HCT116 (cell line): ENCODE measurements around the gene TMUB1.

Experiments used
- CTCF ChIP-seq, 3 experiments: fragments of 200-600 bp in 1 of 3; sonication (generic) in 1 of 3; IDR thresholded peaks in 2 of 3; conservative IDR thresholded peaks in 1 of 3; 2 replicates each; pipeline ENCODE4 v1.5.1; 2012 to 2017; ENCODE audit warnings: low read depth in 2 of 3, low read length in 2 of 3, antibody characterized with exemption in 1 of 3, borderline replicate concordance in 1 of 3, control low read depth in 1 of 3, mild to moderate bottlenecking in 1 of 3, mixed read lengths in 1 of 3, mixed run types in 1 of 3, moderate library complexity in 1 of 3; ENCODE audit not compliant: insufficient read depth in 1 of 3
- JUND ChIP-seq: IDR thresholded peaks from 2 replicates; pipeline ENCODE4 v1.6.1; 2012
- POLR2A ChIP-seq: IDR thresholded peaks from 2 replicates; pipeline ENCODE4 v1.7.0; 2011; ENCODE audit warnings: borderline replicate concordance; ENCODE audit not compliant: insufficient read depth, insufficient read length; ENCODE audit errors: extremely low read depth
- REST ChIP-seq: IDR thresholded peaks from 2 replicates; pipeline ENCODE4 v1.6.1; 2012; ENCODE audit warnings: low read depth

- TF ChIP-seq JUND (no peak), CTCF (IDR thresholded peaks at IDR 0.05 in 2 of 3, conservative IDR thresholded peaks at IDR 0.05 in 1 of 3; ENCODE audit: borderline replicate concordance in 1 of 3, insufficient read depth in 1 of 3, low read depth in 2 of 3, low read length in 2 of 3) (no peak), POLR2A (no peak), REST (no peak)
Observed at GRCh38 chr7:151056283-151056665, 27.0 kb downstream of the TMUB1 start.
